Body of pancreas (tissue), 4 donors: Measurements from ENCODE around the gene PRR14L.
"Not testable (repeated sequence)": the region's sequence is repeated elsewhere in the genome, so short reads cannot be mapped to it uniquely, and the experiment has no call there.

Experiments
- POLR2A ChIP-seq, 3 donors: fragments of 450-650 bp; IDR thresholded peaks; one replicate each; pipeline ENCODE4 v1.6.1; 2016; ENCODE audit warnings: antibody characterized with exemption in 3 of 3, mild to moderate bottlenecking in 2 of 3
- TF ChIP-seq, protein P1 (sequence below), 7 experiments: fragments of 450-650 bp in 4 of 7; fragments of 200-600 bp in 3 of 7; sonication (generic) in 3 of 7; IDR thresholded peaks; one replicate each; pipeline ENCODE4 v1.5.1; 2016 to 2019; ENCODE audit warnings: antibody characterized with exemption in 7 of 7

DNA sequence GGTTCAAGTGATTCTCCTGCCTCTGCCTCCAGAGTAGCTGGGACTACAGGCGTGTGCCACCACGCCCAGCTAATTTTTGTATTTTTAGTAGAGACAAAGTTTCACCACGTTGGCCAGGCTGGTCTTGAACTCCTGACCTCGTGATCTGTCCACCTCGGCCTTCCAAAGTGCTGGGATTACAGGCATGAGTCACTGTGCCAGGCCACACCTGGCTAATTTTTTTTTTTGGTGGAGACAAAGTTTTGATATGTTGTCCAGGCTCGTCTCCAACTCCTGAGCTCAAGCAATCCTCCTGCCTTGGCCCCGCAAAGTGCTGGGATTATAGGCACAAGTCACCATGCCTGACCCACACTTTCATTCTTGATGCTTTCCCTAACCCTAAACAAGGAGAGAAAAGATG lies 9.6 kb downstream of the PRR14L start:
- TF ChIP-seq, protein P1, sequence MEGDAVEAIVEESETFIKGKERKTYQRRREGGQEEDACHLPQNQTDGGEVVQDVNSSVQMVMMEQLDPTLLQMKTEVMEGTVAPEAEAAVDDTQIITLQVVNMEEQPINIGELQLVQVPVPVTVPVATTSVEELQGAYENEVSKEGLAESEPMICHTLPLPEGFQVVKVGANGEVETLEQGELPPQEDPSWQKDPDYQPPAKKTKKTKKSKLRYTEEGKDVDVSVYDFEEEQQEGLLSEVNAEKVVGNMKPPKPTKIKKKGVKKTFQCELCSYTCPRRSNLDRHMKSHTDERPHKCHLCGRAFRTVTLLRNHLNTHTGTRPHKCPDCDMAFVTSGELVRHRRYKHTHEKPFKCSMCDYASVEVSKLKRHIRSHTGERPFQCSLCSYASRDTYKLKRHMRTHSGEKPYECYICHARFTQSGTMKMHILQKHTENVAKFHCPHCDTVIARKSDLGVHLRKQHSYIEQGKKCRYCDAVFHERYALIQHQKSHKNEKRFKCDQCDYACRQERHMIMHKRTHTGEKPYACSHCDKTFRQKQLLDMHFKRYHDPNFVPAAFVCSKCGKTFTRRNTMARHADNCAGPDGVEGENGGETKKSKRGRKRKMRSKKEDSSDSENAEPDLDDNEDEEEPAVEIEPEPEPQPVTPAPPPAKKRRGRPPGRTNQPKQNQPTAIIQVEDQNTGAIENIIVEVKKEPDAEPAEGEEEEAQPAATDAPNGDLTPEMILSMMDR (IDR thresholded peaks at IDR 0.05): not testable (repeated sequence)
- not testable (repeated sequence) for TF ChIP-seq POLR2A (IDR thresholded peaks at IDR 0.05)
